SH-SY5Y (cell line): ENCODE data around the gene TJP3.

Experiments used
- GATA2 ChIP-seq: IDR thresholded peaks from 2 replicates; pipeline ENCODE4 v1.6.1; 2011; ENCODE audit warnings: mild to moderate bottlenecking, low read depth, low read length
- GATA3 ChIP-seq: IDR thresholded peaks from 2 replicates; pipeline ENCODE4 v1.6.1; 2011; ENCODE audit warnings: low read depth, mild to moderate bottlenecking, low read length, moderate library complexity

GRCh38 chr19:3732108-3732507 is 23.9 kb downstream of the TJP3 start:
- TF ChIP-seq GATA2 (no peak), GATA3 (no peak)
